HuH-7.5 (cell line): ENCODE data around the gene ANK3.
A peak's percentile ranks its signal among the peaks of the same experiment; 100 is the strongest.

Experiments used
- DNase-seq: peaks from one replicate; pipeline ENCODE4 v3.0.0; 2011; ENCODE audit warnings: low spot score

ANK3 gene

DNA sequence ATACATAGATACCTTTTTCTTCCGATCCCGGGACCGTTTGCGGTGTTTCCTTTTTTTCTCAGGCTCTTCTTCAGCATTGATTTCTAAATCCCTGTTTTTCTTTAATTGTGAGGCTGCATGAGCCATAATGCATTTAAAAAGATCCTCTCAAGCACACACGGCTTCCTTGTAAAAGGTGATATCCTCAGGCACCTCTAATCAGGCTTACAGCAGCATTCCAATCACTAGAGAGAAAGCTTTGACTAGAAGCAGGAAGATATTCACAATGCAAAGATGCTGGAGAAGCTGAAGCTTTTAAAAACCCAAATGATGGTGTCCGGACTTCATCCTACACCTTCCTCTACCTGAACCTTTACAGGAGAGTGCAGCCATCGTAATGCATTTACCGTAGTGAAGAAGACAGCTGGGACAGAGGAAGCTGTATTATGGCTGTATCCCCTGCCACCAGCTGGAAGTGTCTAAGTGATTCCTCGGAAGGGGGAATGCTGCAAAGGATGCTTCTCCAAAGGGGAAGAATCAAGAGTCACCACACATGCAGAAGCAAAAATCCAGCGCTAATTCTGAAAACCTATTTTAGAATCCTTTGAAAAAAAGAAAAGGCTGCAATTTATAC lies at the start of gene ANK3:
Gene ANK3 (minus strand): TSS at position 463 of the 613 bp plus-strand sequence. CDS start 337 bp downstream, at position 126.
- DNase-seq, result no peak

DNA sequence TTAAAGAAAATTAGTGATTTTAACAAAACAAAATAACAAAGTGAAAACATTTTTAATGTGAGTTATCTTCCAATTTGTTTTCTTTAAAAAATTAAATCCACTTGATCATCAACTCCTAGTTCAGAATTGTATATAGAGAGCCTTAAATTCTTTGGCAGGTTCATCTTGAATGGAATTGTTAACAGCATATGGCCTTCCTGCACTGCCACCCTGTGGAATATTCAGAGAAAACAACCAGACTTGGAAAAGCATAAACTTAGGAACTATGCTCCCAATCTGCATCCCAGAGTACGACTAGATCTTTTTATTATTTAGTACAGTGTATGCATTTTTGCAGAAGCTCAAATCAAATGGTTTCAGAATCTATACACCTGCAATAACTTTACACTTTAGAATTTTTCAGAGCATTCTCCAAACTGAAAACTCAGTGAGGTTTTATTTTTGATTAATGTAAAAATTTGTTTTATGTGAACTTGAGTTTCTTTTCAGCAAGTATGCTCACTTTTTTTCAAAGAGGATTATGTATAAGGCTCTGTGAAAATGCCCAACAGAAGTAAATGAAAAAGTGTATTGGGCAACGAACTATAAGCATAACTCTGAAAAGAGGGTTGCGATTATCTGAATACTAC lies 44.9 kb upstream of the ANK3 start:
- DNase-seq, result peak; percentile 6

DNA sequence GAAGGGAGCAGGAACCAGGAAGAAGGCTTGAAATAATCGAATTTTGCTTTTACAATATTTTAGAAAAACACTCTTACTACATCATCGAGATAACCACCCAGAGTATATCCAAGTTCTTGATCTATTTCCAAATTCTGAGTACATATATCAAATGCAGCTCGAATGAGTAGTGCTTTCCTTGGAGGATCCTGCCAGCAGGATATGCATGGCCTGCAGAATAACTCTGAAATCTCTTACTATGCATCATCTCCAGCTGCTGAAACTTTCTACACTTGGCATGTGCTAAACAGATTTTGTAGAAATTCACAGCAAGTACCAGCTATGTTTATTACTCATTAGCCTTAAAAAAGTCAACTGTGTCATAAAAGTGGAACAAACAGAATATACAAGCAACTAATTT lies 44.0 kb upstream of the ANK3 start:
- DNase-seq, result no peak

DNA sequence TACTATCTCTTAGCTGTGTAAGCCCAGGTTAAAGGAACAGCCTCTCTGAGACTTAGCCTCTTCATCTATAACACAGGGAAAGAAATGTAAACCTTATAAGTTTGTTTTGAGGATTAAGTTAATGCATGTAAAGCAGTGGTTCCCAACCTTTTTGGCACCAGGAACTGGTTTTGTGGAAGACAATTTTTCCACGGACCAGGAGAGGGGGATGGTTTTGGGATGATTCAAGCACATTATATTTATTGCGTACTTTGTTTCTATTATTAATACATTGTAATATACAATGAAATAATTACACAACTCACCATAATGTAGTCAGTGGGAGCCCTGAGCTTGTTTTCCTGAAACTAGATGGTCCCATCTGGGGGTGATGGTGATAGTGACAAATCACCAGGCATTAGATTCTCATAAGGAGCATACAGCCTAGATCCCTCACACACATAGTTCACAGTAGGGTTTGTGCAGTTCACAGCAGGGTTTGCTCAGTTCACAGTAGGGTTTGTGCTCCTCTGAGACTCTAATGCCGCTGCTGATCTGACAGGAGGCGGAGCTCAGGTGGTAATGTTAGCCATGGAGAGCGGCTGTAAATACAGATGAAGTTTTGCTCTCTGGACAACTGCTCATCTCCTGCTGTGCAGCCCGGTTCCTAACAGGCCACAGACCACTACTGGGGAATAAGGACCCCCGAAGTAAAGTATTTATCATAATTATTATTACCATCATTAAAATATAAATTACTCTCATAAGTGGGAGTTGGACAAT lies 41.3 kb upstream of the ANK3 start:
- DNase-seq, result no peak

DNA sequence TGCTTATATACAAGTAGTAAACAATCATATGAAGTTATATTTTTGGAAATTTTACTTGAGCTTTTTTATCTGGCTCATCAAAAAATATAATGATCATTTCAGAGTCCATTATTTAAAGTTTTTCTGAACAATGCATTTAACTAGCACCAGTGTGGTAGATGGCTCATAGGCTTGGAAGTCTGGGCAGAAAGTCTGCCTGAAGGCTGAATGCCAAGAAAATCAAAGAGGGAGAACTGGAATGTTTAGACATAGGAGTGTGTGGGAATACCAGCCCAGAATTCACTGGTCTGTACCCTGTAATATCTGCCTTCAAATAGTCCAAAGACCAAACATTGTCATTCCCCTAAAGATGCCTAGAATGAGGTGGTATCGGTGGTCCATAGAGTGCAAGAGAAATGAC lies 40.3 kb upstream of the ANK3 start:
- DNase-seq, result no peak

DNA sequence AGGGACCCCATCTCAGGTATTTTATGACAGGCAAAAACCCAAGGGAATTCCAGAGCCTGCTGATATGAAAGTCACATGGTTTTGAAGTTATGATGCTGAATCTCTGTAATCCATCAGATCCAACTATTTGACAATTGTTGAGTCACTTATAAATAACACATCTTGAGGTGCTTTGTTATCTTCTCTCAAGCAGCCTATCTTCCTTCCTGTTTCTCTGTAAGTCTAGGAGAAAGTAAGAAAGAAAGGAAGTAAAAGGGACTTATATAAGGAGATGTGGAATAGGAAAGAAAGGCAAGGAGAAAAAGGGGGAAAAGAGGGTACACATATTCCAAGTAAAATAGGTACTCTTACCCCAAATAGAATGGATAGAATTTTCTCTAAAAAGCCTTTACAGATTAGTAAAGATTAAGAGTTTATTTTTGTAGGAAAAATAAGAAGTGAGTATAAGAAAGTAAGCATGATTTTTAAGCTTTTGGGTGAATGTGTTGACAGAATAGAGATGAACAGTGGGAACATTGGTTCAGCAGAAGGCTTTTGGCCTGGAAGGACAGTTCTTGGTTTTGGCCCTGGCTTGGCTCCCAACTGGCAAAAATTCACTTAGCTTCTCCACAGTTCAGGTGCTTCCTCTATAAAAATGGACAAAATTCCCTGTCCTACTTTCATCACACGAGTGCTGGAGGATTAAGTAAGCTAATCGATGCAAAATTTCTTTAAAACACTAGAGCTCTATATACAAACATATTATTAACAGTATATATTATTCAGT lies 39.6 kb upstream of the ANK3 start:
- DNase-seq, result no peak

- DNase-seq, result no peak
Measured at GRCh38 chr10:60428387-60428737, 38.7 kb upstream of the ANK3 start.

DNA sequence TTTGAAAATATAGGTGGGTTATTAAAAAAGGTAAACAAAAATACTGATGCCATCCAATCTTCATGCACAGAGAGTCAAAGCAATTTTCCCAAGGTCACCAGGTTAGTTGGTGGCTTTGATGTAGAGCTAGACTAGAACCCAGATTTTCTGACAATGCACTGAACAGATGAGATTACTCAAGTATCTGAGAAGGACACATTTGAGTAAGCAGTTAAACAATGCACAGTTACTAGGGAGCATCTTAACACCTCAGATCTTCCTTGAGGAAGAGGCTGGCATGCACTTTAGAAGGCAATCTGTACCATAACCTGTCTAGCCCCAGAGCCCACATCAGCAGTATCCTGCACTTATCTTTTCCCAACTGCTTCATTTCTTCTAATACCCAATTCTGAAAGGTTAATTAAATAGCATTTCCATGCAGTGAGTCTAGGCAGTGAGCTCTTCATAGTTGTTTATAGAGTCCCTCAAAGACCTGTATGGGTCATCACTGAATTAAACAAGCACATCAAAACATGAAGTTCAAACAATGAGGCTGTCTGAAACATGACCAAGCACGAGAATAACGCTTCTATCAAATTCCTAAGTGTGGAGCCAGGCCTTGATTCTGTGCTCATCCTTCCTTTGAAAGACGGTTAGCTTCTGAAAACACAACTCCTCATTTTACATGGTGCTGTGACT lies 38.2 kb upstream of the ANK3 start:
- no peak for DNase-seq

DNA sequence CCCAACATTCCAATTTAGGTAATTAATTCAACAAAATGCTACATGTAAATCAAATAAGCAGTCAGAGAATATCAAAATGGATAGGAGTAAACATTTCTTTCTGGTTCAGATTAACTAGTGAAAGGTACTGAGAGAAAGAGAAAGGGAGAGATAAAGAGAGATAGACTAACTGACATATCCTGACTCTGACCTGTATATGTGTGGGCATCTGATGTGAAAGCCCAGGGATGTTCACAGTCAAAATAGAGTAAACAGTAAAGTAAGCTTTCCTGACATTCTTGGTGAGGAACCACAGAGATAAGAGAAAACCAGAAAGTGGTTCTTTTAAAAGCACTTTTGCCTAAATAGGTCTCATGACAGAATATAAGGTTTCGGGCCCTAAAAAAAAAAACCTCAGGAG lies 37.5 kb upstream of the ANK3 start:
- DNase-seq, result no peak

- DNase-seq, result no peak
Measured at GRCh38 chr10:60426425-60426824, 36.8 kb upstream of the ANK3 start.

GRCh38 chr10:60425392-60426110 lies 35.9 kb upstream of the ANK3 start:
- no peak for DNase-seq

- DNase-seq, result no peak
Measured at GRCh38 chr10:60424971-60425370, 35.3 kb upstream of the ANK3 start.

DNA sequence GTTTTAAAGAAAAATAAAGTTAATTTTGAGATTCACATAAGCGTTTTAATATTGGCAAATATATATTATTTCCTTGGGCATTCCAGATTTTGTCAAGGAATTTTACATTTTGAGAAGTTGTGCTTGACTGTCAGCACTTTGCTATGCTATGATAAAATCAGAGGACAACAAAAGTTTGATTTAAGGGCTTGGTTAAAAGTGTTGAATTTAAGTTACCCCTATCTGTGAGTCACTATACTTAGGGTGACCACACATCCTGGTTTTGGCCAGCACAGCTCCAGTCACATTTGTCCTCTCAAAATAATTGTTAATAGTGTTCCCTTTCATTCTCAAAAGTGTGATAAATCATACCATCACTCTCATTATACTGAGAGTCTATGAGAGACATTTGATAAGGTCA lies 34.2 kb upstream of the ANK3 start:
- DNase-seq, result no peak

DNA sequence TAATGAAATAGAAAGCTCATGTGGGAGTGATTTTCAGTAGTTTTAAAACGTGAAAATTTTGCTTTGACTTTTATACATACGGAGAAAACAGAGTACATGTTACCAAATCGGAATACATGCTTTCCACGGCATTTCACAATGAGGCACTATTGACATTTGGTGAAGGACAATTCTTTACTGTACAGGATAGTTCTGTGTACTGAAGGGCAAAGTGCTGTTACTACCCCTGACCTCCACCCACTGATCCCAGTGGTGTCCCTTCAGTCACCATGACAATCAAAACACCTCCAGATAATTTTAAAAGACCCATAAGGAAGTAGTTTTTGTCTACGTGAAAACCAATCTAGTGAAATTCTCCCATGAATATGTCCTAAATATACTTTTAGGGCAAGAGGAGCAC lies 33.1 kb upstream of the ANK3 start:
- peak; percentile 21 for DNase-seq

- DNase-seq, result no peak
Measured at GRCh38 chr10:60420991-60421894, 31.6 kb upstream of the ANK3 start.

- DNase-seq, result no peak
Measured at GRCh38 chr10:60419249-60419648, 29.6 kb upstream of the ANK3 start.

DNA sequence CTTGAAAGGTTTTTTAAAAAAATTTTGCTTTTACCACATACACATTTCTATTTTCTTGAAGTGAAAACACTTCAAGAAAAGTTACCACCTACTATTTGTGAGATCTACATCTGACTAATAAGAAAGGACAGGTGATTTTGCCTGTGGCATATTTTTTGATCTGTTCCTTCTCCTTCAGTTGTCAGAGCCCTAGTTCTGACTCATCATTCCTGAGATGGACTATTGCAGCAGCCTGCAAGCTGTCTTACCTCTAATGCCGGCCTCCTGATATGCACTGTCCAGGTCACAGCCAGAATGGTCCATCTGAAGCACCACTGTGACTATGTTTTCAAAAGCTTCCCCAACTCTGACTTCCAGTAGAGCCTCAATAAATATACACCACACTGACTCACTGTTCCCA lies 28.2 kb upstream of the ANK3 start:
- no peak for DNase-seq

GRCh38 chr10:60417024-60417423 lies 27.3 kb upstream of the ANK3 start:
- no peak for DNase-seq

DNA sequence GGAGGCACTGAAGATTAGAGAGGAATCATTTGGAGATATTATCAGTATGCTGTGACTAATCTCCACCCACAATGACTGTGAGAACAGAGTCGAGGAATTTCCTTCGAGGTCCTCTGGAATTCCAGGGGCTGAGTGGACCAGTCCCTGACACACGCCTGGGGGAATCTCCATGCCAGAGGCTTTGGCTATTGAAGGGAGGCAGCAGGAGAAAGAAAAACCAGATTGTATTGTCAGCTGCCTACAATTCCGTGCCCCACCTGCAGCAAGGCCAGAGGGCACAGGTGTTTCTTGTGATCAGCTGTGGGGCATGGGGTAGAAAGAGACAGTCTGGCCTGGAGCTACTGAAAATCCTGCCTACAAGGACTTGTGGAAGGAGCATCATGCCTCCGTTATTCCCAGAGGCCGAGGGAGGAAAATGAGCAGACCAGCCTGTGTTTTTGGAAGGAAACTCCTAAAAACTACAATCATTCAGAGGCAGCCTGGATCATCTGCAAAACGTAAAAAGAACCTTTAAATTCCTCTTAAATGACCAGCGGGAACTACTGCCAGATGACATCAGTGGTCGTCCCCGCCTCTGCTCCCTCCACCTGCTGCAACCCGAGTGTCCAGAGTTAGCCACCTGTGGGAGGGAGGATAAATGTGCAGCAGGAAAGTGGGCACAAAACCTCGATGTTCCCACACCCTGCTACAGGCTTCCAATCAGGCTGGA lies 25.4 kb upstream of the ANK3 start:
- peak; percentile 4 for DNase-seq

DNA sequence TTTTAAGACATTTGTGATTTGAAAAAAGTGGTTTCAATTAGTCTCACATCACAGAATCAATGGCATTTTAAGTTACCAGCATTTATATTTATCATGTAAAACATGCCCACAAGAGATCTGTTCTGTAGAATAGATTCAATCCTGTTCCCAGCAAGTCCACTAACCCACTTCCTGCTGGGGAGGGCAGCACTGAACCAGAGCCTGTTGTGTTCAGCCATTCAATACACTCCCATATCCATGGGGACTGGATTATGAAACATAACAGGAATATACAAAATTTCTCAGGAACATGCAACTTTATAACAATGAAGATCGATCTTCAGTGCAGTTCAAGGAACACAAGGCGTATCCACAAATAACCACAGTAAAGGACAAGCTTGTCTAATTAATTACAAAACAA lies 24.4 kb upstream of the ANK3 start:
- DNase-seq, result no peak
